Measurements from ENCODE around the gene FAM118B. TPM values are rescaled to one million over a fixed set of nuclear protein-coding genes. Genes with fewer than 3 reads are reported as not detected.

FAM118B gene
- polyA plus RNA-seq, 1 experiment = 36.7 TPM

GRCh38 chr11:126282736-126283591 is 71.4 kb downstream of the FAM118B start, which contains the start of gene TIRAP:
TSS of gene TIRAP (plus strand) at chr11:126283093. CDS start at chr11:126290895, 7,802 bp downstream.
- peak within 1 kb of the TSS; percentile 78 for H3K4me3 ChIP-seq (ENCODE audit: low read depth, low read length)
- TF ChIP-seq CTCF (IDR thresholded peaks at IDR 0.05; ENCODE audit: low read depth, low read length) = peak; percentile 2; the same call in 1 of the 2 replicates
- H3K27ac ChIP-seq (ENCODE audit: low read depth, low read length) = peak within 1 kb of the TSS; percentile 78
- ChIA-PET POLR2A (interaction anchor here (1.2 kb wide), 1 partner anchor 14 kb away, joined by 4 read pairs; the partner anchor contains the start of genes FOXRED1 and SRPRA), CTCF (interaction anchor here (0.6 to 1.1 kb wide), 3 partner anchors 11 to 198 kb away, joined by 3 read pairs; no protein-coding TSS in a partner anchor)
- no peaks in the 10 kb centered on the region for H3K9me3 ChIP-seq (ENCODE audit: control insufficient read depth, insufficient read depth, low read length)
- no peaks in the 10 kb centered on the region for H3K27me3 ChIP-seq (ENCODE audit: control insufficient read depth, insufficient read depth, low read length)
- no peak for DNase-seq (ENCODE audit: low read depth, low spot score)

DNA sequence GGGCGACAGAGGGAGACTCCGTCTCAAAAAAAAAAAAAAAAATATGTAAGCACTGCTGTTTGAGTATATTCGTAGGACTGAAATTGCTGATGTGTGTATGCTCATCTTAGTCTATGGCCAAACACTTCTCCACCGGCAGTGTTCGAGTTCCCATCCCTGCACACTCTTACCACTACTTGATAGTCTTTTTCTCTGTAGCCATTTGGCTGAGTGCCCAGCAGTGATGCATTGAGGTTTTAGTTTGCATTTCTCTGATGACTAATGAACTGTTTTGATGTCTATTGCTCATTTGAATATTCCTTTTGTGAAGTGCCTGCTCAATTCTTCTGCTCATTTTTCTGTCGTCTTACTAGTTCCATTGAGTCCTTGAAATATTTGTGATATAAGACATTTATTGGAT is 73.2 kb downstream of the FAM118B start:
- ChIA-PET POLR2A (no interaction called here), CTCF (interaction anchor here (0.7 kb wide), 2 partner anchors 196 to 1518 kb away, joined by 5 to 6 read pairs; no protein-coding TSS in a partner anchor)
- no peaks in the 10 kb centered on the region for H3K9me3 ChIP-seq (ENCODE audit: control insufficient read depth, insufficient read depth, low read length)
- H3K27me3 ChIP-seq (ENCODE audit: control insufficient read depth, insufficient read depth, low read length) = no peaks in the 10 kb centered on the region
- peak; percentile 85 for DNase-seq (ENCODE audit: low read depth, low spot score)
- no peak overlapping the region for H3K27ac ChIP-seq (ENCODE audit: low read depth, low read length)
- H3K4me3 ChIP-seq (ENCODE audit: low read depth, low read length) = no peak overlapping the region
- no peak for TF ChIP-seq CTCF (IDR thresholded peaks at IDR 0.05; ENCODE audit: low read depth, low read length)

DNA sequence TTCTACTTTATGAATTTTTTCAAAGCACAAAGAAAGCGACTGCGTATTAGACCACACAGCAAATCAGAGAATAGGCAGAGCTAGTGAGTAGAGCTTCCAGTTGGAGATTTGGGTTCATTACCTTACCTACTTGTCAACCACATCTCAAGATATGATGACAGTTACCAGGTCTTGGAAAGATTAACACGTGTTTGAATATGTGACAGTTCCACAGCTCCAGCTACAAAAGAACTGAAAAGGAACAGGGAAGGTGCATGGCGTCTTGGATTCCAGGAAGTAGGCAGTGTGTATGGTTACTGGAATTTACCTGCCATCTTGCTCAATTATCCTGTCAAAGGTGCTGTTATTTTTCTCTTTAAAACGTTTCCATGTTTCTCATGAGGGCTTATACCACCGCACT is 76.7 kb downstream of the FAM118B start:
- no peaks in the 10 kb centered on the region; the same call in 1 of the 2 replicates for H3K9me3 ChIP-seq (ENCODE audit: control insufficient read depth, insufficient read depth, low read length)
- no peak for TF ChIP-seq CTCF (IDR thresholded peaks at IDR 0.05; ENCODE audit: low read depth, low read length)
- no peak overlapping the region for H3K4me3 ChIP-seq (ENCODE audit: low read depth, low read length)
- ChIA-PET POLR2A (no interaction called here), CTCF (interaction anchor here (0.5 kb wide), 1 partner anchor 131 kb away, joined by 6 read pairs; no protein-coding TSS in a partner anchor)
- no peaks in the 10 kb centered on the region for H3K27me3 ChIP-seq (ENCODE audit: control insufficient read depth, insufficient read depth, low read length)
- no peak overlapping the region for H3K27ac ChIP-seq (ENCODE audit: low read depth, low read length)
- DNase-seq (ENCODE audit: low read depth, low spot score) = no peak

GRCh38 chr11:126290887-126291286 is 79.3 kb downstream of the FAM118B start:
- H3K27ac ChIP-seq (ENCODE audit: low read depth, low read length) = no peak overlapping the region

More at GRCh38 chr11:126290887-126291286, 79.3 kb downstream of the FAM118B start:
- no peak for TF ChIP-seq CTCF (IDR thresholded peaks at IDR 0.05; ENCODE audit: low read depth, low read length)
- Histone ChIP-seq H3K4me3 (ENCODE audit: low read depth, low read length) (no peak overlapping the region), H3K27me3 (ENCODE audit: control insufficient read depth, insufficient read depth, low read length) (no peaks in the 10 kb centered on the region), H3K9me3 (ENCODE audit: control insufficient read depth, insufficient read depth, low read length) (no peaks in the 10 kb centered on the region; the same call in 1 of the 2 replicates)
- ChIA-PET CTCF (no interaction called here), POLR2A (interaction anchor here (0.6 kb wide), 1 partner anchor 42 kb away, joined by 5 read pairs; no protein-coding TSS in a partner anchor)
- DNase-seq (ENCODE audit: low read depth, low spot score) = no peak

All from AG04450 (cell line).